Right cardiac atrium (tissue), 5 donors: ENCODE measurements around the gene PTPRN2. TPM values are rescaled to one million over a fixed set of nuclear protein-coding genes. Genes with fewer than 3 reads are reported as not detected.
"Not testable (repeated sequence)": the region's sequence is repeated elsewhere in the genome, so short reads cannot be mapped to it uniquely, and the experiment has no call there.

Experiments used
- ATAC-seq, 2 donors: fragments of 200-7000 bp; cut with Tn5 transposase; one replicate each; pipeline versions ENCODE4 v1.8.0 to v1.9.1; 2020; ENCODE audit warnings: moderate library complexity in 2 of 2, mild to moderate bottlenecking in 1 of 2
- DNase-seq, 3 donors: peaks; one replicate each; pipeline ENCODE4 v3.0.0-alpha.2; 2020
- H3K27ac ChIP-seq: one replicate; pipeline ENCODE4 v1.5.1; 2013; ENCODE audit warnings: mild to moderate bottlenecking, low read length, control low read depth, moderate library complexity
- H3K27me3 ChIP-seq: one replicate; pipeline ENCODE4 v1.6.1; 2013; ENCODE audit not compliant: control insufficient read depth, insufficient read depth
- H3K4me1 ChIP-seq: one replicate; pipeline ENCODE4 v1.6.1; 2013; ENCODE audit warnings: low read length; ENCODE audit not compliant: control insufficient read depth, insufficient read depth
- H3K4me3 ChIP-seq: one replicate; pipeline ENCODE4 v1.5.1; 2013; ENCODE audit warnings: low read length, control low read depth
- H3K9me3 ChIP-seq: one replicate; pipeline ENCODE4 v1.6.1; 2013; ENCODE audit warnings: low read length; ENCODE audit not compliant: control insufficient read depth
- WGBS: extraction: QIAGEN DNeasy Blood & Tissue Kit; methylation state at CpG from one replicate; pipeline ENCODE4 v1.1.7; 2013; 5-methylcytosine and 5-hydroxymethylcytosine counted together
- intact Hi-C, 4 donors: fragments of 100-400 bp; cut with DNase I; formaldehyde crosslinking; loops; one replicate each; pipeline versions ENCODE4 v1.11.0 to v1.14.0; 2022 to 2023
- long read RNA-seq, 4 donors: library from polyadenylated mRNA; unstranded; transcript quantifications; one replicate each; pipeline ENCODE4 v2.0.0, GENCODE V29; 2020 to 2021
- polyA plus RNA-seq: library from polyadenylated mRNA; stranded (reverse); fragments of 200-250 nt; gene quantifications from one replicate; pipeline ENCODE4 v1.2.3, GENCODE V29; 2013
- total RNA-seq, 4 donors: library from RNA; stranded (reverse); fragmentation: NEBNext Ultra II Directional; extraction: Animal tissue kit (Norgen Biotek cat#: 25700); gene quantifications; one replicate each; pipeline ENCODE4 v1.2.1, GENCODE V29; 2021
- donor health status: healthy with polysubstance abuse.
- donor health status: DM: no; HTN: yes; CAD: no.
- donor health status: DM: no; HTN: no; CAD: no.
- donor health status: DM: no; HTN: yes; CAD: no; lungs with severe emphysema.
- donor health status: DM: yes; HTN: yes; CAD: no.

PTPRN2 gene
- total RNA-seq (1 to 10 TPM; 1.5 to 3.9 (median 2.8) TPM), polyA plus RNA-seq (1.9 TPM)
- long read RNA-seq, donor 1, partial matches to known transcripts = 10 of 12 reads
- long read RNA-seq, donor 1, other reads (novel, unspliced or antisense) = 2 of 12 reads
- long read RNA-seq, donor 2, partial matches to known transcripts = 4 of 7 reads
- long read RNA-seq, donor 2, other reads (novel, unspliced or antisense) = 3 of 7 reads
- long read RNA-seq, donor 3, partial matches to known transcripts = 23 of 26 reads
- long read RNA-seq, donor 3, other reads (novel, unspliced or antisense) = 3 of 26 reads
- long read RNA-seq, donor 4, partial matches to known transcripts = 4 of 6 reads
- long read RNA-seq, donor 4, other reads (novel, unspliced or antisense) = 2 of 6 reads

- peak within 1 kb of the TSS; percentile 69 for H3K4me3 ChIP-seq
- no peaks in the 10 kb centered on the region for H3K27me3 ChIP-seq
- intact Hi-C loops = no loop called here
- 3% methylated on average over 107 of the region's 110 CpGs for WGBS
- H3K4me1 ChIP-seq = peaks cover 4% of the 10 kb centered on the region
- ATAC-seq (peak; percentile 87 to 89), DNase-seq (peak; percentile 65 to 84 (median 83))
- H3K27ac ChIP-seq = no peak within 1 kb of the TSS
- no peaks in the 10 kb centered on the region for H3K9me3 ChIP-seq
Observed at GRCh38 chr7:158587162-158588084, at the start of gene PTPRN2. Gene PTPRN2 (minus strand): TSS chr7:158587823.

DNA sequence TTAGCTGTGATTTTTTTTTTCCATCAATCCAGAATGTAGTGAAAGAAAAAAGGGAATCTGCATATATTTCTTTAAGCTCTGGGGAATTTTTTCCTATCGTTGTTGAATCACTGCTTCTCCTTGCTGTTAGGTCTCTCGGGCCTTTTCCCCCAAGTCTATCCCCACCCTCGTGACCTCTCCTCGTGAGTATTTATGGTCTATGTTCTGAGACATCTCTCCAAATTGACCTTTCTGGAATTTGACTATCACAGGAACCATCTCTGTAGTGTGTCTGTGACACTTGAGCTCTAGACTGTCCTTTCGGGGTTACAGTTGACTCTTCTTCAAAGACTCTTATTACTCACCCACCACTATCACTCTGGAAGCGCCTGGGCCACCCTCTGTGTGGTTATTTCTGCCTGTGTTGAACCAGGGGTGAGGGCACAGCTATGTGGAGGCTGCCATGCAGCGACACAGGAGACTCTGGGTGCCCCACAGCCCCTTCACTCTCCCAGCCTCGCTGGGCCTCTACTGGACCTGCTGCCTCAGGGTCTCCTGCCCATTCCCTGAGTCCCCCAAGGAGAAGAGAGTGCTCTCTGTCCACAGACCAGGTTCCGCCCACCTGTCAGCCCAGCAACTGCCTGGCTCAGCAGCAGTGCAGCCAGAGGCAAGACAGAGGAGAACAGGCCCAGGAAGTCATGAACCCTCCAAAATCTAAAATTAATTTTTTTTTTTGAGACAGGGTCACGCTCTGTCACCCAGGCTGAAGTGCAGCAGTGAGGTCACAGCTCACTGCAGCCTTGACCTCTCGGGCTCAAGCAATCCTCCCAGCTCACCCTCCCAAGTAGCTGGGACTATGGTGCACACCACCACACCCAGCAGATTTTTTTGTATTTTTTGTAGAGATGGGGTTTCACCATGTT, 45.7 kb upstream of the PTPRN2 start:
- Histone ChIP-seq H3K9me3 (no peaks in the 10 kb centered on the region), H3K27ac (no peak overlapping the region), H3K4me1 (no peaks in the 10 kb centered on the region), H3K4me3 (no peak overlapping the region), H3K27me3 (no peaks in the 10 kb centered on the region)
- ATAC-seq (peak in 1 of 2 donors; percentile 64), DNase-seq (no peak)
- intact Hi-C loops = no loop called here
- WGBS = 83% methylated on average over 11 of the region's 11 CpGs

- Histone ChIP-seq H3K4me3 (no peak overlapping the region), H3K4me1 (no peaks in the 10 kb centered on the region), H3K27ac (no peak overlapping the region), H3K9me3 (no peaks in the 10 kb centered on the region), H3K27me3 (no peaks in the 10 kb centered on the region)
- DNase-seq (no peak), ATAC-seq (no peak)
- intact Hi-C loops = no loop called here
- 90% methylated on average over 3 of the region's 3 CpGs for WGBS
Observed at GRCh38 chr7:158631574-158632195, 44.1 kb upstream of the PTPRN2 start.

- WGBS = 94% methylated on average over 8 of the region's 8 CpGs
- H3K27me3 ChIP-seq, H3K4me1 ChIP-seq, H3K9me3 ChIP-seq, DNase-seq, ATAC-seq, H3K27ac ChIP-seq, H3K4me3 ChIP-seq, intact Hi-C loops: not testable (repeated sequence)
Observed at GRCh38 chr7:158626289-158626688, 38.7 kb upstream of the PTPRN2 start.

DNA sequence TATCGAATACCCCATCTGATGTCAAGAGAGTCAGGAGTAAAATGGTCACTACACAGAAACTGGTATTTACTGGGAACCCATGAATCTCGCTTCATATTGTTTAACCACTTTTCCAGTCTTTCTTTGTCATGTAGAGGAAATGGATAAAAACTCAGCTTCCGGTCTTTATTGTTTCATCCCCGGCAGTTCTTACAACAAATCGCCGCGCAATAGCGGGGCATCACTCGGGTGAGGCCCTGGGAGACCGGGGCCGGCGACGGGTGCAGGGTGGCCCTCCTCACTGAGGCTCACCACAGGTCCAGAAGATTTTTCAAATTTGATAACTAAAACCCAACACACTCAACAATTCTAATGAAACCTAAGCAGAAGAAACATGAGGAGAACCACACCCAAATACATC, 35.6 kb upstream of the PTPRN2 start:
- no peaks in the 10 kb centered on the region for H3K9me3 ChIP-seq
- DNase-seq = no peak
- intact Hi-C loops = no loop called here
- no peak for ATAC-seq
- WGBS = 86% methylated on average over 13 of the region's 13 CpGs
- no peaks in the 10 kb centered on the region for H3K4me1 ChIP-seq
- no peak overlapping the region for H3K4me3 ChIP-seq
- H3K27me3 ChIP-seq = no peaks in the 10 kb centered on the region
- H3K27ac ChIP-seq = no peak overlapping the region

- no peak overlapping the region for H3K27ac ChIP-seq
- H3K27me3 ChIP-seq = no peaks in the 10 kb centered on the region
- H3K9me3 ChIP-seq = no peaks in the 10 kb centered on the region
- DNase-seq (no peak), ATAC-seq (no peak)
- no peaks in the 10 kb centered on the region for H3K4me1 ChIP-seq
- WGBS = 91% methylated on average over 6 of the region's 6 CpGs
- intact Hi-C loops = no loop called here
- no peak overlapping the region for H3K4me3 ChIP-seq
Observed at GRCh38 chr7:158620839-158621441, 33.3 kb upstream of the PTPRN2 start.

DNA sequence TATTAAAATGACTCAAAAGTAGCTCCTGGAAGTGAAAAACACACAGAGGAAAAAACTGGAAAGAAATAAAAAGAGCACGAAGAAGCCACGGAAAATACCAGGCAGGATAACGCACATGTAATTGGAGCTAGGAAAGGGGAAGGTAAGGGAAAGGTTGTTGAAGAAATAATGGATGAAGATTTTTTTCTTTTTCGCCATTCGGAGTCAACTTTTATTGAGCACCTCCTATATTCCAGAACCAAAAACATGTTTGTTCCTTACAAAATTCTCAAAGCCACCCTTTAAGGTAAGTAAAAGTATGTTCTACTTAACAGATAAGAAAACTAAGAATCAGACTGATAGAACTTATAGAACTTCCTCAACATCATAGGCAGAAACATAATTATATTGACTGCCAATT, 32.8 kb upstream of the PTPRN2 start:
- H3K9me3 ChIP-seq = no peaks in the 10 kb centered on the region
- 96% methylated on average over 5 of the region's 5 CpGs for WGBS
- DNase-seq (no peak), ATAC-seq (no peak)
- intact Hi-C loops = no loop called here
- no peaks in the 10 kb centered on the region for H3K4me1 ChIP-seq
- H3K27ac ChIP-seq = no peak overlapping the region
- H3K27me3 ChIP-seq = no peaks in the 10 kb centered on the region
- H3K4me3 ChIP-seq = no peak overlapping the region

- ATAC-seq = no peak
- intact Hi-C loops = no loop called here
- no peak for DNase-seq
- H3K27me3 ChIP-seq = no peaks in the 10 kb centered on the region
- 98% methylated on average over 4 of the region's 4 CpGs for WGBS
- H3K9me3 ChIP-seq = no peaks in the 10 kb centered on the region
- no peak overlapping the region for H3K27ac ChIP-seq
- no peaks in the 10 kb centered on the region for H3K4me1 ChIP-seq
- H3K4me3 ChIP-seq = no peak overlapping the region
Observed at GRCh38 chr7:158618745-158619140, 31.1 kb upstream of the PTPRN2 start.

DNA sequence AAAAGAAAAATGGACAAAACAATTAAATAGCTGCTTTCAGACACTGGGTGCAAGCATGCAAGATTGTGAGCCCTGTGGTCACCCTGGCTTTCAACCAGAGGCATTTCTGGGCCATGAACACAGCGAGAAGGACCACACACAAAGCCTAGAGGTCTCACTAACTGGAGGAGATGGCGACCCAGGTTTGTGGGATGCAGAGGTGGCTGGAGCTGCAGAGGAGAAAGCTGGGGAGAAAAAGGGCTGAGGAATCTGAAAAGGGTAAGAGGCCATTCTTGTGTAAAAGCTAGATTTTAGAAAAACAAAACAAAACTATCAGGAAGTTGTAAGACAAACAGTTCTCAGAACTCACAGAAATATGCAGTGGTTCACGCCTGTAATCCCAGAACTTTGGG, 30.1 kb upstream of the PTPRN2 start:
- Histone ChIP-seq H3K4me3 (no peak overlapping the region), H3K4me1 (no peaks in the 10 kb centered on the region), H3K9me3 (no peaks in the 10 kb centered on the region), H3K27ac (no peak overlapping the region), H3K27me3 (no peaks in the 10 kb centered on the region)
- no peak for ATAC-seq
- 95% methylated on average over 3 of the region's 3 CpGs for WGBS
- intact Hi-C loops = no loop called here
- no peak for DNase-seq

- Histone ChIP-seq H3K27ac (no peak overlapping the region), H3K27me3 (no peaks in the 10 kb centered on the region), H3K9me3 (no peaks in the 10 kb centered on the region), H3K4me3 (no peak overlapping the region), H3K4me1 (no peaks in the 10 kb centered on the region)
- no peak for DNase-seq
- intact Hi-C loops = no loop called here
- no peak for ATAC-seq
- WGBS = 90% methylated on average over 2 of the region's 2 CpGs
Observed at GRCh38 chr7:158616050-158616449, 28.4 kb upstream of the PTPRN2 start.
